ENCODE data around the gene CERS3. TPM values are rescaled to one million over a fixed set of nuclear protein-coding genes. Genes with fewer than 3 reads are reported as not detected.

Gene CERS3
- total RNA-seq, 4 donors from 2014 or later: 4.7 TPM; not detected in 3

- no peak for TF ChIP-seq CTCF (IDR thresholded peaks at IDR 0.05; ENCODE audit: low read depth)
Observed at GRCh38 chr15:100433304-100433703, 95.4 kb downstream of the CERS3 start.

- no peak for TF ChIP-seq CTCF (IDR thresholded peaks at IDR 0.05; ENCODE audit: low read depth)
Observed at GRCh38 chr15:100430411-100430810, 98.3 kb downstream of the CERS3 start.

DNA sequence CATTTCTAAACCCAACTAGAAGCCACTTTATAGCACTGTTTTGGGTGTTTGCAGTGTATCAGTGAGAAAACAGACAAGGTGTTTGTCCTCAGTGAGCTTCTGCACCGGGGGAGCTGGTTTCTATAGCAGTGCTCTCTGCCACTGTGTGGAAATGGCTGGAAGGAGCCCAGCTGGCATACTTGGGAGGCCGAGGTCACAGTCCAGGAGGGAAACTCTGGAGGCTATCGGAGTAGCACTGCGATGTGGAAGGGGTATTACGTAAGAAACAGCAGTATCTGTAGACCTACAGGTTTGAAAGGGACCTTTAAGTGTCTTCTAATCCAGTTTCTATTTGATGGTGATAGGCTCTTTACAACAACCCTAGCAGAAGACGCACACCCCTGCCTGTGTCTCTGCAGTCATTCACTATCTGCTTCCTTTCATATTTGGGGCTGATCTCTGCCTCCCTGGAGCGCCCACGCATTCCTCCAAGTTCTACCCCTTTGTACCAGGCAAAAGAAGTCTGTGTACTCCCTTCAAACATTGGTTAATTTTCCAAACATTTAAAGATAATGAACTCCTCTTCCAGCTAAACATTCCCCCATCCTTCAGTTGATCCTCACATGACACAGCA is 99.5 kb downstream of the CERS3 start:
- TF ChIP-seq CTCF (IDR thresholded peaks at IDR 0.05; ENCODE audit: low read depth): no peak

- TF ChIP-seq CTCF (IDR thresholded peaks at IDR 0.05; ENCODE audit: low read depth): no peak
Observed at GRCh38 chr15:100426937-100427336, 101.8 kb downstream of the CERS3 start.

DNA sequence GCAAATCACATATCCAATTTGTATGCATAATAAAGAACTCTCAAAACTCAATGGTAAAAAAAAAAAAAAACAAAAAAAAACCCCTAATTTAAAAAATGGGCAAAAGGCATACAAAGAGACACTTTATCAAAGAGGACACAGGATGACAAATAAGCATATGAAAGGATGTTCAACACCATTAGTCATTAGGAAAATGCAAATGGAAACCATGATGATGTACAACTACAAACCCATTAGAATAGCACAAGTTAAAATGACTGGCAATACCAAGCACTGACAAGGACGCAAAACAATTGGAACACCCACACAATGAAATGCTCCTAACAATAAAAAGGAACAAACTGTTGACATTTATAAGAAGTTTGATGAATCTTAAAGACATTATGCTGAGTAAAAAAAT is 123.6 kb downstream of the CERS3 start:
- no peak for TF ChIP-seq CTCF (IDR thresholded peaks at IDR 0.05; ENCODE audit: low read depth)

DNA sequence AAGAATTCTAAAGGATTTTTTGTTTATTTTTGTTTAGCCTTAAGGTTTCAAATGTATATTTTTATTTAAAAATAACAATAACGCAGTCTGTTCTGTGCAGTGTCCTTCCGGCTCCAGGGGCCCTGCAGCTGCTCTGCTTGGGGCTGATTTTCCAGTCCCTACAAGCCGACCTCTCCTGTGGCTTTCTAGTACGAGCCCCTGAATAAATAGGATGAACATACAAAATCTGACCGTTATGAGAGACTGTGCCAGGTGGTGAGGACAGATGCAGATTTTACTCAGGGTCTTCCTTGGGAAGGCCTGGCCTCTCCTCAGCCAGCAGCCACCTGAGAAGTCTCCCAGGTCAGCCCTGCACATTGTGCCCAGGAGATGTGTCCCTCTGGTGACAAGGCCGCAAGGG is 127.8 kb downstream of the CERS3 start:
- no peak for TF ChIP-seq CTCF (IDR thresholded peaks at IDR 0.05; ENCODE audit: low read depth)

- no peak for TF ChIP-seq CTCF (IDR thresholded peaks at IDR 0.05; ENCODE audit: low read depth)
Observed at GRCh38 chr15:100394736-100395440, 133.9 kb downstream of the CERS3 start.

Data from subcutaneous adipose tissue (tissue), 4 donors.